Keratinocyte (primary cell): ENCODE results near the gene MBLAC1. TPM values are rescaled to one million over a fixed set of nuclear protein-coding genes. Genes with fewer than 3 reads are reported as not detected.

Experiments used
- DNase-seq: peaks from one replicate; pipeline ENCODE4 v3.0.0-alpha.2; 2011; ENCODE audit warnings: low read depth, missing footprints, low spot score
- FAIRE-seq: peaks from 2 replicates; lab custom pipeline; 2011; peaks lifted over from hg19 to GRCh38; lab: Jason Lieb, UNC
- H2AFZ ChIP-seq: 2 replicates; pipeline ENCODE4 v1.6.0; 2012; ENCODE audit warnings: low read length, control low read depth, inconsistent platforms; ENCODE audit not compliant: control insufficient read depth
- H3K27ac ChIP-seq: 2 replicates; pipeline ENCODE4 v1.5.1; 2011; ENCODE audit warnings: low read length; ENCODE audit not compliant: control insufficient read depth, insufficient read depth
- H3K27me3 ChIP-seq: 3 replicates; pipeline ENCODE4 v1.6.0; 2011; ENCODE audit warnings: low read length; ENCODE audit not compliant: control insufficient read depth, insufficient read depth; ENCODE audit errors: extremely low read depth
- H3K36me3 ChIP-seq, 2 experiments: 2 replicates in 1 of 2; 3 replicates in 1 of 2; pipeline ENCODE4 v1.5.1; 2011; ENCODE audit warnings: low read length in 2 of 2, mild to moderate bottlenecking in 1 of 2; ENCODE audit not compliant: control insufficient read depth in 2 of 2, insufficient read depth in 2 of 2; ENCODE audit errors: extremely low read depth in 1 of 2
- H3K4me1 ChIP-seq: 3 replicates; pipeline ENCODE4 v1.5.1; 2011; ENCODE audit warnings: low read length; ENCODE audit not compliant: control insufficient read depth, insufficient read depth; ENCODE audit errors: extremely low read depth
- H3K4me2 ChIP-seq: 3 replicates; pipeline ENCODE4 v1.6.0; 2011; ENCODE audit warnings: low read depth, low read length; ENCODE audit not compliant: control insufficient read depth, insufficient read depth; ENCODE audit errors: extremely low read depth
- H3K4me3 ChIP-seq, 3 experiments: fragments of 200-600 bp in 1 of 3; sonication (generic) in 1 of 3; 2 replicates in 2 of 3; 3 replicates in 1 of 3; pipeline ENCODE4 v1.5.1; 2011 to 2016; ENCODE audit warnings: low read length in 3 of 3, mild to moderate bottlenecking in 3 of 3, control low read depth in 2 of 3, inconsistent platforms in 1 of 3, low read depth in 1 of 3, mixed read lengths in 1 of 3, mixed run types in 1 of 3, moderate library complexity in 1 of 3; ENCODE audit not compliant: control insufficient read depth in 2 of 3, insufficient read depth in 2 of 3; ENCODE audit errors: extremely low read depth in 1 of 3
- H3K79me2 ChIP-seq: 2 replicates; pipeline ENCODE4 v1.6.0; 2012; ENCODE audit warnings: low read length; ENCODE audit not compliant: control insufficient read depth, insufficient read depth
- H3K9ac ChIP-seq: 3 replicates; pipeline ENCODE4 v1.6.0; 2011; ENCODE audit warnings: low read length; ENCODE audit not compliant: control insufficient read depth, insufficient read depth; ENCODE audit errors: extremely low read depth
- H3K9me1 ChIP-seq: 3 replicates; pipeline ENCODE4 v1.6.0; 2011; ENCODE audit warnings: low read length; ENCODE audit not compliant: control insufficient read depth, insufficient read depth; ENCODE audit errors: extremely low read depth
- H3K9me3 ChIP-seq: 2 replicates; pipeline ENCODE4 v1.5.1; 2012; ENCODE audit warnings: low read depth, low read length; ENCODE audit not compliant: control insufficient read depth
- H4K20me1 ChIP-seq: 3 replicates; pipeline ENCODE4 v1.6.0; 2011; ENCODE audit warnings: low read length; ENCODE audit not compliant: control insufficient read depth, insufficient read depth; ENCODE audit errors: extremely low read depth
- EZH2 ChIP-seq: IDR thresholded peaks from one replicate; pipeline ENCODE4 v1.6.1; 2012; ENCODE audit warnings: inconsistent platforms, mild to moderate bottlenecking, low read length, moderate library complexity
- dilution Hi-C: fragments of 300-500 bp; cut with MboI; formaldehyde crosslinking; loops from one replicate; pipeline ENCODE4 v1.7.0; 2020; ENCODE audit warnings: low sequenced_read_pairs; ENCODE audit not compliant: extremely low pct_ligation_motif_present
- polyA plus RNA-seq, 5 experiments: library from polyadenylated mRNA; depleted of rRNA in 3 of 5; stranded (reverse) in 3 of 5; stranded (forward) in 1 of 5; unstranded in 1 of 5; fragments of >200 nt; gene quantifications; 1 replicate in 1 of 5; 2 replicates in 3 of 5; 3 replicates in 1 of 5; pipeline versions ENCODE4 v1.2.1 to v1.2.3, GENCODE V29; 2011 to 2012; ENCODE audit warnings: missing spikeins in 2 of 5, low read depth in 1 of 5, low replicate concordance in 1 of 5
- TF ChIP-seq, protein P1 (sequence below), 3 experiments: IDR thresholded peaks in 1 of 3; conservative IDR thresholded peaks in 1 of 3; optimal IDR thresholded peaks in 1 of 3; 2 replicates in 2 of 3; 3 replicates in 1 of 3; pipeline versions ENCODE3 to v1.5.1; 2011; ENCODE audit warnings: low read length in 3 of 3, mild to moderate bottlenecking in 3 of 3, moderate library complexity in 2 of 3, control low read depth in 1 of 3, inconsistent platforms in 1 of 3; ENCODE audit not compliant: insufficient read depth in 2 of 3; ENCODE audit errors: extremely low read depth in 1 of 3

Gene MBLAC1
- polyA plus RNA-seq, 1 donor (not counting 4 experiments of a cell fraction or from before 2014, with no cell fraction given), result 0.21 TPM

DNA sequence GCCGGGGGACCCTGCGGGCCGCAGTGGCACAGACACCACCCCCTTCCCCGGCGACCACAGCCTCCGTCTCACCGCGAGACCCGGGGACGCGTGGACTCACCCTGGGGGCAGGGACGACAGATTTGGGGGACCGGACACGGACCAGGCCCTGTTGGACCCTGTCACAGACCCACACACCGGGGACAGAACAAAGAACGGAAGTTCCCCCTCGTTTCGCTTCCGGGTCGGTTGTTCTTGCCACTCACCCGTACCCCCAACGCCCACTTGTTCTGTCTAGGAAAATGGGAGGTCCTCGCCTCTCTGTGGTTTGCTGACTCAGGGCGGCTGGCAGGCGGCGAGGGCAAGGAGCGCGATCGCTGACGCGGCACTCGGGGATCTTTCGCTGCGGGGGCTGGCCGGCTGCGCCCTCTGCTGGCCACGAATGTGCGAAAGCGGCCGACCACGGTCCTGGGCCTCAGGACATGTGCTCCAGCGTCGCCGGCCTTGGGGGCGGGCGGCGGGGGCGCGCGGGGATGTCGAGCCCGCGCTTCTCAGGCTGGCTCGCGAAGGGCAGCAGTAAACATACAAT, 45.1 kb upstream of the MBLAC1 start, which contains the start of gene ZNF3:
ZNF3 (minus strand) TSS at position 189 of the 568 bp plus-strand sequence. CDS start 4,366 bp downstream, outside the sequence.
- FAIRE-seq, result peak; percentile 69
- H2AFZ ChIP-seq, result peak within 1 kb of the TSS; percentile 86
- TF ChIP-seq EZH2, result no peak
- TF ChIP-seq, protein P1, sequence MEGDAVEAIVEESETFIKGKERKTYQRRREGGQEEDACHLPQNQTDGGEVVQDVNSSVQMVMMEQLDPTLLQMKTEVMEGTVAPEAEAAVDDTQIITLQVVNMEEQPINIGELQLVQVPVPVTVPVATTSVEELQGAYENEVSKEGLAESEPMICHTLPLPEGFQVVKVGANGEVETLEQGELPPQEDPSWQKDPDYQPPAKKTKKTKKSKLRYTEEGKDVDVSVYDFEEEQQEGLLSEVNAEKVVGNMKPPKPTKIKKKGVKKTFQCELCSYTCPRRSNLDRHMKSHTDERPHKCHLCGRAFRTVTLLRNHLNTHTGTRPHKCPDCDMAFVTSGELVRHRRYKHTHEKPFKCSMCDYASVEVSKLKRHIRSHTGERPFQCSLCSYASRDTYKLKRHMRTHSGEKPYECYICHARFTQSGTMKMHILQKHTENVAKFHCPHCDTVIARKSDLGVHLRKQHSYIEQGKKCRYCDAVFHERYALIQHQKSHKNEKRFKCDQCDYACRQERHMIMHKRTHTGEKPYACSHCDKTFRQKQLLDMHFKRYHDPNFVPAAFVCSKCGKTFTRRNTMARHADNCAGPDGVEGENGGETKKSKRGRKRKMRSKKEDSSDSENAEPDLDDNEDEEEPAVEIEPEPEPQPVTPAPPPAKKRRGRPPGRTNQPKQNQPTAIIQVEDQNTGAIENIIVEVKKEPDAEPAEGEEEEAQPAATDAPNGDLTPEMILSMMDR (optimal IDR thresholded peaks at IDR 0.05 in 1 of 3, IDR thresholded peaks at IDR 0.05 in 1 of 3, conservative IDR thresholded peaks at IDR 0.05 in 1 of 3; ENCODE audit: extremely low read depth in 1 of 3, insufficient read depth in 2 of 3, low read length in 3 of 3), result peak; percentile 59 to 95 (median 87)

DNA sequence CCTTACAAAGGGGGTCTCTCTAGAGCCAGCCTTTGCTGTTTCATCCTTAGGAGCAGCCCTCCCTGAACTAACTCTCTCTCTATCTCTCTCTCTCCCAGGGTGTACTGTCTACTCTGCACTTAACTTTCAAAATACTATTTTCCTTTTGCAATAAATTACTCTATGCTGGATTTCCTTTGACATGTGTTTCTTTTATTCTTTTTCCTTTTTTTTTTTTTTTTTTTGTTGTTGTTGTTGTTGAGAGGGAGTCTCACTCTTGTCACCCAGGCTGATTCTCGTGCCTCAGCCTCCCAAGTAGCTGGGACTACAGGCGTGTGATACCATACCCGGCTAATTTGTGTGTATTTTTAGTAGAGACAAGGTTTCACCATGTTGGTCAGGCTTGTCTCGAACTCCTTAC, 43.8 kb upstream of the MBLAC1 start:
- Histone ChIP-seq H3K79me2 (peaks cover 35% of the 10 kb centered on the region), H2AFZ (no peak overlapping the region), H3K9me3 (no peaks in the 10 kb centered on the region), H3K9ac (no peak overlapping the region), H4K20me1 (no peaks in the 10 kb centered on the region), H3K4me1 (peaks cover 29% of the 10 kb centered on the region), H3K36me3 (peaks cover 8 to 13% of the 10 kb centered on the region in 2 experiments), H3K27me3 (no peaks in the 10 kb centered on the region), H3K4me2 (no peak overlapping the region), H3K4me3 (no peak overlapping the region), H3K27ac (no peak overlapping the region), H3K9me1 (no peaks in the 10 kb centered on the region)
- TF ChIP-seq, protein P1 (optimal IDR thresholded peaks at IDR 0.05 in 1 of 3, IDR thresholded peaks at IDR 0.05 in 1 of 3, conservative IDR thresholded peaks at IDR 0.05 in 1 of 3; ENCODE audit: extremely low read depth in 1 of 3, insufficient read depth in 2 of 3, low read length in 3 of 3), result no peak
- no peak for TF ChIP-seq EZH2
- FAIRE-seq (no peak), DNase-seq (no peak)
- dilution Hi-C loops, result no loop called here

More for the DNA sequence above, 45.1 kb upstream of the MBLAC1 start, which contains the start of gene ZNF3:
- dilution Hi-C loops, result no loop called here
- Histone ChIP-seq H3K79me2 (peaks cover 47% of the 10 kb centered on the region), H3K36me3 (peaks cover 13 to 19% of the 10 kb centered on the region in 2 experiments), H3K4me2 (peak within 1 kb of the TSS; percentile 88), H3K4me1 (peaks cover 15% of the 10 kb centered on the region), H3K9ac (peak within 1 kb of the TSS; percentile 95), H3K9me3 (no peaks in the 10 kb centered on the region), H3K27me3 (no peaks in the 10 kb centered on the region), H3K4me3 (peak within 1 kb of the TSS; percentile 83 to 99 (median 99)), H4K20me1 (no peaks in the 10 kb centered on the region), H3K27ac (peak within 1 kb of the TSS; percentile 89), H3K9me1 (no peaks in the 10 kb centered on the region)
- peak; percentile 91 for DNase-seq
